Endothelial cell of umbilical vein (primary cell): Measurements from ENCODE around the gene EEF1AKMT4. TPM values are rescaled to one million over a fixed set of nuclear protein-coding genes. Genes with fewer than 3 reads are reported as not detected.

Experiments
- BruUV-seq: library from RNA; stranded (reverse); fragments of 400-500 nt; replicated peaks from 2 replicates; lab custom pipeline; 2021; lab: Mats Ljungman, UMichigan
- CTCF ChIA-PET: fragments of 300-600, 350-600 bp; sonication (Branson Sonifier 250); formaldehyde crosslinking; loops from one replicate; lab custom pipeline; 2021; ENCODE audit warnings: antibody characterized with exemption, inconsistent platforms; lab: Charles Lee
- POLR2A ChIA-PET: fragments of 300-600, 350-600 bp; sonication (Branson Sonifier 250); formaldehyde crosslinking; loops from one replicate; lab custom pipeline; 2021; ENCODE audit warnings: antibody characterized with exemption, inconsistent platforms; lab: Charles Lee
- DNase-seq: peaks from one replicate; pipeline ENCODE4 v3.0.0-alpha.2; 2011; ENCODE audit warnings: low read depth, low spot score
- FAIRE-seq: peaks from 2 replicates; lab custom pipeline; 2011; peaks lifted over from hg19 to GRCh38; lab: Jason Lieb, UNC
- H2AFZ ChIP-seq: 2 replicates; pipeline ENCODE4 v1.6.0; 2012; ENCODE audit warnings: low read depth, low read length, control low read depth, inconsistent platforms
- H3K27ac ChIP-seq: 2 replicates; pipeline ENCODE4 v1.5.1; 2011; ENCODE audit warnings: low read depth, mild to moderate bottlenecking, control low read depth, low read length, moderate library complexity; ENCODE audit not compliant: insufficient read depth
- H3K27me3 ChIP-seq, 2 experiments: 2 replicates each; pipeline versions ENCODE4 v1.6.0 to v1.6.1; 2011; ENCODE audit warnings: low read length in 2 of 2, mixed read lengths in 1 of 2; ENCODE audit not compliant: control insufficient read depth in 2 of 2, insufficient read depth in 2 of 2
- H3K36me3 ChIP-seq, 2 experiments: 2 replicates in 1 of 2; 3 replicates in 1 of 2; pipeline ENCODE4 v1.5.1; 2011; ENCODE audit warnings: low read length in 2 of 2, mild to moderate bottlenecking in 1 of 2, moderate library complexity in 1 of 2; ENCODE audit not compliant: control insufficient read depth in 2 of 2, insufficient read depth in 2 of 2; ENCODE audit errors: extremely low read depth in 1 of 2
- H3K4me1 ChIP-seq: 3 replicates; pipeline ENCODE4 v1.5.1; 2011; ENCODE audit warnings: mild to moderate bottlenecking, low read length; ENCODE audit not compliant: control insufficient read depth, insufficient read depth; ENCODE audit errors: extremely low read depth
- H3K4me2 ChIP-seq: 2 replicates; pipeline ENCODE4 v1.6.1; 2011; ENCODE audit warnings: low read length, control low read depth, mixed read lengths; ENCODE audit not compliant: insufficient read depth
- H3K4me3 ChIP-seq, 3 experiments: fragments of 200-600 bp in 1 of 3; sonication (generic), shearing (Covaris generic) in 1 of 3; replicated peaks in 1 of 3; 2 replicates each; pipeline ENCODE4 v1.5.1; 2011 to 2016; ENCODE audit warnings: control low read depth in 3 of 3, low read length in 3 of 3, mild to moderate bottlenecking in 2 of 3, inconsistent platforms in 1 of 3, low read depth in 1 of 3, moderate library complexity in 1 of 3; ENCODE audit not compliant: insufficient read depth in 1 of 3
- H3K79me2 ChIP-seq: 2 replicates; pipeline ENCODE4 v1.6.0; 2012; ENCODE audit warnings: low read length, inconsistent platforms; ENCODE audit not compliant: control insufficient read depth, insufficient read depth
- H3K9ac ChIP-seq: replicated peaks from 2 replicates; pipeline ENCODE3; 2011; ENCODE audit warnings: low read length, control low read depth; ENCODE audit not compliant: insufficient read depth; ENCODE audit errors: extremely low read depth
- H3K9me1 ChIP-seq: replicated peaks from 3 replicates; pipeline ENCODE4 v1.6.0; 2011; ENCODE audit warnings: mild to moderate bottlenecking, low read length; ENCODE audit not compliant: control insufficient read depth, insufficient read depth; ENCODE audit errors: extremely low read depth
- H3K9me3 ChIP-seq: replicated peaks from 2 replicates; pipeline ENCODE4 v1.5.1; 2012; ENCODE audit warnings: low read length, inconsistent platforms; ENCODE audit not compliant: control insufficient read depth, insufficient read depth
- H4K20me1 ChIP-seq: replicated peaks from 2 replicates; pipeline ENCODE3; 2011; ENCODE audit warnings: mild to moderate bottlenecking, low read length; ENCODE audit not compliant: control insufficient read depth, insufficient read depth; ENCODE audit errors: extremely low read depth
- CTCF ChIP-seq, 2 donors: IDR thresholded peaks; 1 replicate in 1 of 2; 2 replicates in 1 of 2; pipeline ENCODE4 v1.5.1; 2011; ENCODE audit warnings: low read length in 2 of 2, mild to moderate bottlenecking in 2 of 2, moderate library complexity in 2 of 2, control low read depth in 1 of 2, inconsistent platforms in 1 of 2, low read depth in 1 of 2; ENCODE audit not compliant: insufficient read depth in 1 of 2; ENCODE audit errors: extremely low read depth in 1 of 2
- EZH2 ChIP-seq: IDR thresholded peaks from 2 replicates; pipeline ENCODE4 v1.6.1; 2012; ENCODE audit warnings: borderline replicate concordance, low read depth, mild to moderate bottlenecking, moderate library complexity, low read length, inconsistent platforms; ENCODE audit not compliant: severe bottlenecking
- FOS ChIP-seq: IDR thresholded peaks from 2 replicates; pipeline ENCODE4 v1.6.1; 2011; ENCODE audit warnings: mild to moderate bottlenecking, low read length, moderate library complexity, borderline replicate concordance; ENCODE audit not compliant: insufficient read depth
- GATA2 ChIP-seq: IDR thresholded peaks from 2 replicates; pipeline ENCODE4 v1.7.0; 2011; ENCODE audit warnings: low read depth, mild to moderate bottlenecking, moderate library complexity, mixed read lengths, low read length; ENCODE audit not compliant: insufficient read length, insufficient read depth
- JUN ChIP-seq: IDR thresholded peaks from 2 replicates; pipeline ENCODE4 v1.6.1; 2011; ENCODE audit warnings: borderline replicate concordance, low read depth; ENCODE audit not compliant: insufficient read length, insufficient read depth
- MYC ChIP-seq: IDR thresholded peaks from one replicate; pipeline ENCODE4 v1.6.1; 2011; ENCODE audit warnings: mild to moderate bottlenecking, low read depth, low read length
- POLR2A ChIP-seq: IDR thresholded peaks from 2 replicates; pipeline ENCODE4 v1.6.1; 2012; ENCODE audit warnings: low read depth, mild to moderate bottlenecking, control low read depth, low read length
- POLR2AphosphoS5 ChIP-seq: IDR thresholded peaks from 2 replicates; pipeline ENCODE4 v1.6.1; 2012; ENCODE audit warnings: low read depth, mild to moderate bottlenecking, control low read depth, low read length, moderate library complexity; ENCODE audit not compliant: insufficient read depth
- dilution Hi-C: fragments of 300-500 bp; cut with MboI; formaldehyde crosslinking; loops from one replicate; pipeline ENCODE4 v1.15.0; 2019; ENCODE audit warnings: low sequenced_read_pairs; ENCODE audit not compliant: extremely low pct_ligation_motif_present
- intact Hi-C: fragments of 100-400 bp; cut with micrococcal nuclease; formaldehyde crosslinking; loops from one replicate; pipeline ENCODE4 v1.10.0; 2022
- polyA plus RNA-seq, 4 experiments: library from polyadenylated mRNA; depleted of rRNA in 3 of 4; stranded (reverse) in 3 of 4; unstranded in 1 of 4; fragments of >200 nt; gene quantifications; 2 replicates each; pipeline versions ENCODE4 v1.2.1 to v1.2.3, GENCODE V29; 2011 to 2012; ENCODE audit warnings: missing spikeins in 1 of 4
- total RNA-seq: library from RNA; stranded (reverse); gene quantifications from 2 replicates; pipeline ENCODE4 v1.2.3, GENCODE V29; 2021
- TF ChIP-seq, protein P1 (sequence below): IDR thresholded peaks from 2 replicates; pipeline ENCODE4 v1.6.1; 2011; ENCODE audit not compliant: insufficient read depth, insufficient read length

The EEF1AKMT4 gene
- total and polyA plus RNA-seq, 2 donors (not counting 3 experiments of a cell fraction or from before 2014, with no cell fraction given), result 3.4 to 8.0 TPM

DNA sequence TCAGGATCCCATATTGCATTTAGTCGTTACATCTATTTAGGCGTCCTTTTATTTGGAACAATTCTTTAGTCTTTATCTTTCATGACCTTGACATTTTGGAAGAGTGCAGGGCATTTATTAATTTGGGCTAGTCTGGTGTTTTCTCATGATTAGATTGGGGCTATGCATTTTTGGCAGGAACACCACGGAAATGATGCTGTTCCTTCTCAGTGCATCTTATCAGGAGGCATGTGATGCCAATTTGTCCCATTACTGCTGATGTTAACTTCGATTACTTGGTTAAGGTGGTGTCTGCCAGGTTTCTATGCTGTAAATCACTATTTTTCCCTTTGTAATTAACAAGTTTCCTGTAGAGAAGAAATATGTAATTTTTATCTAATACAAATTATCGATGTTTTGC lies 38.2 kb upstream of the EEF1AKMT4 start:
- CTCF ChIA-PET, result interaction anchor here (1.7 to 3.6 kb wide), 2 partner anchors 8 to 16 kb away, joined by 5 to 24 read pairs; no protein-coding TSS in a partner anchor
- FAIRE-seq (no peak), DNase-seq (no peak)
- Histone ChIP-seq H4K20me1 (no peaks in the 10 kb centered on the region), H3K79me2 (no peaks in the 10 kb centered on the region), H3K4me2 (no peak overlapping the region), H2AFZ (no peak overlapping the region), H3K4me3 (no peak overlapping the region), H3K4me1 (peaks cover 8% of the 10 kb centered on the region), H3K27me3 (peaks cover 2 to 11% of the 10 kb centered on the region in 2 experiments), H3K27ac (no peak overlapping the region), H3K9me1 (no peaks in the 10 kb centered on the region), H3K36me3 (no peaks in the 10 kb centered on the region), H3K9me3 (no peaks in the 10 kb centered on the region), H3K9ac (no peak overlapping the region)
- dilution Hi-C loops (no loop called here), intact Hi-C loops (no loop called here)
- POLR2A ChIA-PET, result no interaction called here
- BruUV-seq, result no TSS peak
- no peak for TF ChIP-seq EZH2
- no peak for TF ChIP-seq FOS
- no peak for TF ChIP-seq CTCF (IDR thresholded peaks at IDR 0.05; ENCODE audit: extremely low read depth in 1 of 2, insufficient read depth in 1 of 2, low read depth in 1 of 2, low read length in 2 of 2)
- no peak for TF ChIP-seq POLR2AphosphoS5
- TF ChIP-seq POLR2A, result no peak
- TF ChIP-seq GATA2, result no peak
- no peak for TF ChIP-seq MYC
- TF ChIP-seq JUN, result no peak
- TF ChIP-seq, protein P1, sequence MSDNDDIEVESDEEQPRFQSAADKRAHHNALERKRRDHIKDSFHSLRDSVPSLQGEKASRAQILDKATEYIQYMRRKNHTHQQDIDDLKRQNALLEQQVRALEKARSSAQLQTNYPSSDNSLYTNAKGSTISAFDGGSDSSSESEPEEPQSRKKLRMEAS, result no peak
